ENCODE data around the gene DMD.

GRCh38 chrX:31170792-31171191 is 2040.6 kb downstream of the DMD start:
- TF ChIP-seq POLR2A (IDR thresholded peaks at IDR 0.05) = no peak
- TF ChIP-seq CTCF (IDR thresholded peaks at IDR 0.05) = no peak
- no peak for TF ChIP-seq EP300 (IDR thresholded peaks at IDR 0.05)

Measured in sigmoid colon (tissue), 4 donors.